ENCODE data around the gene MAOA.
"Not testable (repeated sequence)": the region's sequence is repeated elsewhere in the genome, so short reads cannot be mapped to it uniquely, and the experiment has no call there.

The MAOA gene

GRCh38 chrX:43664258-43664657 lies 8.2 kb downstream of the MAOA start:
- no peak for DNase-seq

GRCh38 chrX:43664708-43665107 lies 8.6 kb downstream of the MAOA start:
- DNase-seq, result no peak

- DNase-seq, result no peak
Measured at GRCh38 chrX:43666311-43666912, 10.3 kb downstream of the MAOA start.

- DNase-seq, result not testable (repeated sequence)
Measured at GRCh38 chrX:43675965-43676628, 20.0 kb downstream of the MAOA start.

GRCh38 chrX:43676971-43677572 lies 21.0 kb downstream of the MAOA start:
- DNase-seq, result no peak

GRCh38 chrX:43677993-43678392 lies 21.9 kb downstream of the MAOA start:
- no peak for DNase-seq

- DNase-seq, result no peak
Measured at GRCh38 chrX:43679058-43679457, 23.0 kb downstream of the MAOA start.

GRCh38 chrX:43679778-43680177 lies 23.7 kb downstream of the MAOA start:
- no peak for DNase-seq

- no peak for DNase-seq
Measured at GRCh38 chrX:43682726-43683125, 26.6 kb downstream of the MAOA start.

- DNase-seq, result no peak
Measured at GRCh38 chrX:43685221-43685620, 29.1 kb downstream of the MAOA start.

GRCh38 chrX:43688586-43688985 lies 32.5 kb downstream of the MAOA start:
- DNase-seq, result no peak

- no peak for DNase-seq
Measured at GRCh38 chrX:43693602-43694406, 37.7 kb downstream of the MAOA start.

- DNase-seq, result no peak
Measured at GRCh38 chrX:43699475-43699874, 43.4 kb downstream of the MAOA start.

- DNase-seq, result no peak
Measured at GRCh38 chrX:43702079-43702524, 46.0 kb downstream of the MAOA start.

- DNase-seq, result no peak
Measured at GRCh38 chrX:43702660-43703059, 46.6 kb downstream of the MAOA start.

- peak; percentile 0 for DNase-seq
Measured at GRCh38 chrX:43703211-43703791, 47.2 kb downstream of the MAOA start.

- no peak for DNase-seq
Measured at GRCh38 chrX:43706786-43707370, 50.8 kb downstream of the MAOA start.

GRCh38 chrX:43707812-43708548 lies 51.9 kb downstream of the MAOA start:
- no peak for DNase-seq

- DNase-seq, result no peak
Measured at GRCh38 chrX:43716144-43716543, 60.0 kb downstream of the MAOA start.

- DNase-seq, result no peak
Measured at GRCh38 chrX:43716696-43717095, 60.6 kb downstream of the MAOA start.

GRCh38 chrX:43717161-43717560 lies 61.1 kb downstream of the MAOA start:
- DNase-seq, result no peak

- no peak for DNase-seq
Measured at GRCh38 chrX:43718081-43718480, 62.0 kb downstream of the MAOA start.
